Measurements from ENCODE around the gene PRR19.

Gene PRR19

GRCh38 chr19:42313096-42313839 is 11.3 kb downstream of the PRR19 start, which contains the start of gene TMEM145:
TSS of gene TMEM145 (plus strand) at chr19:42313309. CDS start at chr19:42313377, 68 bp downstream.
- Histone ChIP-seq H3K27ac (no peak within 1 kb of the TSS), H3K4me3 (ENCODE audit: low read depth in 1 of 2, low read length in 1 of 2) (no peak within 1 kb of the TSS), H3K36me3 (no peaks in the 10 kb centered on the region), H3K9me3 (no peaks in the 10 kb centered on the region), H3K4me1 (ENCODE audit: control insufficient read depth in 1 of 2, insufficient read depth in 1 of 2, low read depth in 1 of 2, low read length in 1 of 2) (peaks cover 0 to 10% of the 10 kb centered on the region in 2 experiments), H3K27me3 (peaks cover 76% of the 10 kb centered on the region)
- TF ChIP-seq CTCF (IDR thresholded peaks at IDR 0.05) = no peak

GRCh38 chr19:42313840-42314755 is 12.2 kb downstream of the PRR19 start:
- H3K4me3 ChIP-seq (ENCODE audit: low read depth in 1 of 2, low read length in 1 of 2) = no peak overlapping the region
- peaks cover 76% of the 10 kb centered on the region for H3K27me3 ChIP-seq
- TF ChIP-seq CTCF (IDR thresholded peaks at IDR 0.05) = no peak
- no peaks in the 10 kb centered on the region for H3K36me3 ChIP-seq
- H3K27ac ChIP-seq = no peak overlapping the region
- no peaks in the 10 kb centered on the region for H3K9me3 ChIP-seq
- peaks cover 0 to 10% of the 10 kb centered on the region in 2 experiments for H3K4me1 ChIP-seq (ENCODE audit: control insufficient read depth in 1 of 2, insufficient read depth in 1 of 2, low read depth in 1 of 2, low read length in 1 of 2)

GRCh38 chr19:42315024-42315423 is 13.1 kb downstream of the PRR19 start:
- no peak overlapping the region for H3K27ac ChIP-seq
- TF ChIP-seq CTCF (IDR thresholded peaks at IDR 0.05) = no peak
- H3K36me3 ChIP-seq = no peaks in the 10 kb centered on the region
- no peaks in the 10 kb centered on the region for H3K9me3 ChIP-seq
- no peak overlapping the region for H3K4me3 ChIP-seq (ENCODE audit: low read depth in 1 of 2, low read length in 1 of 2)
- H3K27me3 ChIP-seq = peaks cover 79% of the 10 kb centered on the region
- peaks cover 0 to 10% of the 10 kb centered on the region in 2 experiments for H3K4me1 ChIP-seq (ENCODE audit: control insufficient read depth in 1 of 2, insufficient read depth in 1 of 2, low read depth in 1 of 2, low read length in 1 of 2)

GRCh38 chr19:42316223-42317211 is 14.6 kb downstream of the PRR19 start:
- Histone ChIP-seq H3K27me3 (peaks cover 79% of the 10 kb centered on the region), H3K4me3 (ENCODE audit: low read depth in 1 of 2, low read length in 1 of 2) (no peak overlapping the region), H3K36me3 (no peaks in the 10 kb centered on the region), H3K9me3 (no peaks in the 10 kb centered on the region), H3K4me1 (ENCODE audit: control insufficient read depth in 1 of 2, insufficient read depth in 1 of 2, low read depth in 1 of 2, low read length in 1 of 2) (peaks cover 0 to 10% of the 10 kb centered on the region in 2 experiments), H3K27ac (no peak overlapping the region)
- no peak for TF ChIP-seq CTCF (IDR thresholded peaks at IDR 0.05)

- H3K36me3 ChIP-seq = no peaks in the 10 kb centered on the region
- H3K4me3 ChIP-seq (ENCODE audit: low read depth in 1 of 2, low read length in 1 of 2) = no peak overlapping the region
- H3K4me1 ChIP-seq (ENCODE audit: control insufficient read depth in 1 of 2, insufficient read depth in 1 of 2, low read depth in 1 of 2, low read length in 1 of 2) = peaks cover 0 to 10% of the 10 kb centered on the region in 2 experiments
- H3K9me3 ChIP-seq = no peaks in the 10 kb centered on the region
- peaks cover 79% of the 10 kb centered on the region for H3K27me3 ChIP-seq
- H3K27ac ChIP-seq = no peak overlapping the region
- no peak for TF ChIP-seq CTCF (IDR thresholded peaks at IDR 0.05)
Measured at GRCh38 chr19:42317535-42317934, 15.6 kb downstream of the PRR19 start.
